AG08395 (cell line): Measurements from ENCODE around the gene GABRG3.

ENCODE experiments used
- DNase-seq: peaks from one replicate; pipeline ENCODE4 v3.0.0; 2012; ENCODE audit warnings: mixed read lengths, low spot score

GABRG3 gene

DNA sequence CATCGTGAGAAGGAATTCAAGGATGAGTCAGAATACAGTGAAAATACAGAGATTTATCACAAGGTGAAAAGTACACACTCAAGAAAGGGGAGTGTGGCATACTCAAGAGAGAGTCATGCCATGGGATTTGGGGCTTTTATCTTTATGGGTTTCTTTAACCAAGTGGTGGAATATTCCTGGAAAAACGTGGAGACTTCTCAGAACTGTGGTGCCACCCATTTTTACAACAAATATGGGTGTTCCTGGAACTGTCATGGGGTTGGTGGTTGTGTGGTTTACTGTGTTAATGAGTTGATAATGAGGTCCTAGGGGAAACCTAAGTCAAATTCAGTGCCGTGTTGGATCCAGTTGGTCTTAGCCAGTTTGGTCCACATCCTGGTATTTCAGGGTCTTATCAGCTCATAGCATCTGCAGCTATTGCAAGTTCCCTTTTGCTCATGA, 497.2 kb downstream of the GABRG3 start:
- DNase-seq: no peak

DNA sequence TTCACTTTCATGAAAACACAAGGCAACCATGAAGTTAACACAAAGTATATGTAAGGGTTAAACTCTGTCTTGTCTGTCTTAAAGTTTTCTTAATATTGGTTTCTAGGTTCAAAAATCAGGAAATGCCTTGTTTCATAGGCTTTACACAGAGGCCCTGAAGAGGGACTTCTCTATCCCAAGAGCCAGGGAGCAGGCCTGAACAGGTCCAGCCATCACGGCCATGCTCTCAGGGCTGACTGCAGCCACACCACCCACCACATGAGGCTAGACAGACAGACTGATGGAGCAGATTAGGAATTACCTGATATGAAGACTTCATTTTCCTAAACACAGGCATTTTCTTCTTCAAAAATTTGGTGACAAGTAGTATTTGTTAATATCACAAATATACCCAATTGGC, 502.9 kb downstream of the GABRG3 start:
- DNase-seq: no peak

DNA sequence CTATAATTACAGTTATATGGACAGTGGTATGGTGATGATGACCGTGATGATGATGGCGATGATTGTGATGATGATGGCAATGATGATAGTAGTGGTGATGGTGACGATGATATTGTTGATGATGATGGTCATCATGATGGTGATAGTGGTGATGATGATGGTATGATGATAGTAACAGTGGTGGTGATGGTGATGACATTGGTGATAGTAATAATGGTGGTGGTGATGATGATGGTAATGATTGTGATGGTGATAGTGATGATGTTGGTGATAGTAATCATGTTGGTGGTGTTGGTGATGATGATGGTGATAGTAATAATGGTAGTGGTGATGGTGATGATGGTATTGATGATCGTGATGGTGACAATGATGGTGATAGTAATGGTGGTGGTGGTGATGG, 504.4 kb downstream of the GABRG3 start:
- no peak for DNase-seq

DNA sequence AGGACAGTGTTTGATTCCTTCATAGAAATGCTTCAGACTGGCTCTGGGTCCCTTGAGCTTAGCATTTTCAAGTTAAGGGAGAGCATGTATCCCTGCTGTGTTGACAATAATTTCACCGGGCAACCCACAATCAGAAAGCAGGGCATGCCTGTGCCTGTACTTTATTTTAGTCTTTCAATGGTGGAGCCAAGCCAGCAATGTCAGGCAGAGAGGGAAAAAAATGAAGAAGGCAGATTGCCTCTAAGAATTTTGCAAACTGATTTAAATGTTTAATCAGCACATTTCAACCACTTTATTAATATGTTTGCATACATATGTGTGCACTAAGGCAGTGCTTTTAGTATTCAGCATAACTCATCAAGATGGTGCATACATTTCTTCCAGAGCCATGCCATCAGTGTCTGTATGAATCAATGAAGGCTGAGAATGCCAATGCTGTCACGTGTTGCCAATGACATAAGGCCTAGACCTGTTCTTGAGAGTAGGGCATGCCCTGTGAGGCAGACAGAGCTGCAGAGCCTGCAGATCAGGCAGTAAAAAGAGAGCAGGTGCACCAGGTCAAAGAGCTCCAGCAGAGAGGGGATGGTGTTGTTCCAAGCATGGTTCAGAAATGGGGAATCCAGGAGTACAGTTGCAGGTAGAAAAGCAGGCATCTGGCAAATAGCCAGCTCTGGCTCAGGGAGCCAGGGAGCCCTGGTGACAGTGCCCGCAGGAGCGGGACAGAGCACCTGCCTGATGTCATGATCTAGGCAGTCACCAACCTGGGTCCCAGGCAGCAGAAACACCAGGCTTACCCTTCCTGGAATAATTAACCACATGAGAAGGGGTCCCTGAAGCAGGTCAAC, 508.5 kb downstream of the GABRG3 start:
- no peak for DNase-seq

DNA sequence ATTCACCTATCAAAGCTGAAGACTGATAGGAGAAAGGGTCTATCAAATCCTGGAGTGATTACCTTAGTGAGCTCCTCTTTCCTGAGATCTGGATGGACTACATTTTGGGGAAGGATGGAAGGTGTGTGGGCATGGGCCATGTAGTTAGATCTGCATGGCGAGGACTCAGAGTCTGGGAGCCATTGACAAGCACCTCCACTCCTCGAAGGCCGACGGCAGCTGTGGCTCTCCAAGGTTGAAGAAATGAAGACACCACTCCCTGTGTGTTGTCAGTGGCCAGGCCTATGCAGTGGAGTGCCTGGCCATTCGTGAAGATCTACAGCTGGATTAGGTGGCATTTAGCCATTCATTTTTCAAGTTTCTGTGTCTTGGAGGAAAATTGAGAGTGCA, 509.2 kb downstream of the GABRG3 start:
- no peak for DNase-seq

DNA sequence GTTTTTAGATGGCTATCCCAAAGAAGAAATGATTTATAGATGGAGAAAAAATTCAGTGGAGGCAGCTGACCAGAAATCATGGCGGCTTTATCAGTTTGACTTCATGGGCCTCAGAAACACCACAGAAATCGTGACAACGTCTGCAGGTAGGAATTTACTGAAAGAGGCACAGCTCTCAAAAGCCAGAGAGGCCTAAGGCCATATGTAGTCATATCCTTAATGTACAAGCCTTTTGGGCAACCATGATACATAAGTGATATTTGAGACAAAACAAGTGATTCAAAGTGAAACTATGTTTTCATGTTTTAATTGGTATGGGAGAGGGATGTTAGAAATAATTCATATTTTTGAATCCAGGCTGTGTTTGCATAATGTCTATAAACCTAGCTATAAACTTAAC, 509.7 kb downstream of the GABRG3 start:
- no peak for DNase-seq

DNA sequence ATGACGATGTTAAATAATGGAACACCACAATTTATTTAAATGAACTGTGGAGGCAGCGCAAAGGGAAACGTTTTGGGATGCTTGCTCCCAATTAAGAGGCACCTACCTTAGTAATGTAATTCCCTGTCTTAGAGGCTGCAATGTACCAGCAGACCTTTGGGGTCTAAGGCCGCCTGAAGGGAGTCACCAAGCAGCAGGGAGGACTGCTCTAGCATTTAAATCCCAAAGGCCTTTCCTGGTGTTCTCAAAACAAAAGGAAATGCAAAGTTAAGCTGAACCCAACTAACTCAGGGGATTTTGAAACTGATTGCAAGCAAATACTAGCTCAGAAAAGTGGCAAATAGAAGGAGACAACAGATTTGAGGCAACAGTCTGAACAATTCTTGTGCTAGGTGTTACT, 510.8 kb downstream of the GABRG3 start:
- no peak for DNase-seq

DNA sequence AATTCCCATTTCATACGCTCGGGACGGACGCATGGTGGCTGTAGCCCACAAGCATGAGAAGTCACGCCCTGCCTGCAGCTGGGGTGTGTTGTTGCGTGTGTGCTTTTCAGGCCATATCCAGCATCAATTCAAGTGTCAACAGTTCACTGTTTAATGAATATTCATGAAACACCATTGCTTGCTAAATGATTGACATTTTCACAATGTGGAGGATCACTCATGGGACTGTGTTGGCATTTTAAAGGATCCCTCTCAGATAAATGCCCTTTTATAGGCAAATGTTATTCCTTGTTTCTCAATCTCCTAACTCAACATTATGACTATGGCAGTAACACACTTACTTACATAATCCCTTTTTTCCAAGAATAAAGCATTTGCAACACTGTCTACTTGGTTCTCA, 511.3 kb downstream of the GABRG3 start:
- no peak for DNase-seq

DNA sequence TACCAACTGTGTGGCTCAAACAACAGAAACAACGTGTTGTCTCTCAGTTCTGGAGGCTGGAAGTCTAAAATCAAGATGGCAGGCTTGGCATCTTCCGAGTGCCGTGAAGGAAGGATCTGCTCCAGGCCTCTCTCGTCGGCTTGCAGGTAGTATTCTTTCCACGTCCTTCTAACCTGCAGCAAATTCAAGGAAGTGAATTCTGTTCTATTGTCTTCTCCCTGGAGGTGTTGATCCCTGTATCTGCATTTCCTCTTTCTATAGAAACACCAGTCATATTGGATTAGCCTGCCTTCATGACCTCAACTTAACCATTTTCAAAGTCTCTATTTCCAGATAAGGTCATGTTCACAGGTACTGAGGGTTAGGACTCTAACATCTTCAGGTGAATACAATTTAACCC, 512.1 kb downstream of the GABRG3 start:
- DNase-seq: no peak

DNA sequence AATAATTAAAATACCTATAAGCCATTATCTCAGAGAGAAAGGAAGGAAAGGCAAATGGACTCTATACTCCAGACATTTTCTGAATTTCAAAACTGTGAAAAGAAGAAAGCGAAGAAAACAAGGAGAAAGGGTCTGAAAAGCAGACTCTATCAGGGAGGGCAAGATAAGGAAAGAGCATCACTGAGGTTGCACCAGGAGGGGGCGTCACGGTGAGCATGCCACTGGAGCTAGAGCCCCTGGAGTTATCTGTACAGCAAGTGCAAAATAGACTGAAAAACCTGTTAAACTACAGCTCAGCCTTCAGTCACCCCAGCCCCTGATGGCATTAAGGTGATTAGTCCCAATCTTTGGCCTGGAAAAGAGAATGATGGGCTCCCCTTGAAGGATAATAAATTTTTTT, 514.3 kb downstream of the GABRG3 start:
- no peak for DNase-seq

DNA sequence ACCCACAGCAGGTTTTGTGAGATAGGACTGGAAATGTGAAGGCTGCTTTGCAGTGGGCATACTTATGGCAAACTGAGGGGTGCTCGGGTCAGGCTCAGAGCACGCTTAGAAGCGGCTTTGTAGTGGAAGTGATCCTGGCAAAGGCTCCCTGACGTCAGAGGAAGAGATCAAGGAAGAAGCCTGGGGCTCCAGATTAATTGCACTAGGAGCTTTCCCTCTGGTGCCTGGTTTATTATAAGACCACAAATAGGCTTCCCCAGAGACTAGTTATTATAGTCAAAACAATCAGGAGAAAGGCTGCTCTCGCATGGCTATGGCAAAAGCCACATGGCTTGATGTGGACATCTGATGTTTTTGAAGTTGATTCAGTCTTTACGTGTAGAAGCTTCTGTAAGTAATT, 515.1 kb downstream of the GABRG3 start:
- no peak for DNase-seq

DNA sequence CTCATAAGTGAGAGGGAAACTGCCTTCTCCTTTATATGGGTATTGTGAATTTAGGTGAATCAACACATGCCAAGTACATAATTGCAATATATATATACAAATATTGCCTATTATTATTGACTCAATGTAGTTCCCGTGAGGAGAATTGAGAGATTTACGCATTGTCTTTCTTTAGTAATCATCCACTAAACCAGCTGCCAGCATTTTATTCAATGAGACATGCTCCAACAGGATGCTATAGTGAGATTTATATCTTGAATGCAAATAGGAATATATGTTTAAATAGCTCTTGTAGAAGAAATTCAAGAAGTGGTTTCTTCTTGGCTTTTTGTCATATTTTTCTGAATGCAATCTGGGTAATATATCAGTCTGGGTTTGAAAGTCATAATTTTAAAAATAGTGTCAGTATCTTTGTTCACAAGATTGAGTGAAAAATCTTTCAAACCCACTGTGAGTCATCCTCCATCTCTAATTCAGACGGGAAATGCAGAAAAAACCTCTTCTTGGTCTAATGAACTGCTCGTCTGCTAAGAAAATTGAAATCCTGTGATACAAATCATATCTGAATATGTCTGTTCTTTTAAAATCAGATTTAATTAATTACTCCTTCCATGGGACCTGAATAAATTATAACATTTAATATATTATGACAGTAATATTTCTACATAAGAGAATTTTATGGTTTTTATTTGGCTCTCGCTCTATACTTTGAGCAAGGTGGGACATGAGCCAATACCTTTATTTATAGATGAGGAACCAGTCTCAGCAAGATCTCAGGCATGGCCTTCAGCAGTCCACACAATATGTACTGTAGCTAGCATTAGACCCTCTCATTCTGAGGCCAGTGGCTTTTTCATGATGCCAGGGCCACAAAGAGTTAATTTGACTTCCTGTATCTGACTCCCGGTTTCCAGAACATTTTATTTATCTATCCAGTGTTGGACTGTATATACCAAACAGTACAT, 516.0 kb downstream of the GABRG3 start:
- DNase-seq: no peak

DNA sequence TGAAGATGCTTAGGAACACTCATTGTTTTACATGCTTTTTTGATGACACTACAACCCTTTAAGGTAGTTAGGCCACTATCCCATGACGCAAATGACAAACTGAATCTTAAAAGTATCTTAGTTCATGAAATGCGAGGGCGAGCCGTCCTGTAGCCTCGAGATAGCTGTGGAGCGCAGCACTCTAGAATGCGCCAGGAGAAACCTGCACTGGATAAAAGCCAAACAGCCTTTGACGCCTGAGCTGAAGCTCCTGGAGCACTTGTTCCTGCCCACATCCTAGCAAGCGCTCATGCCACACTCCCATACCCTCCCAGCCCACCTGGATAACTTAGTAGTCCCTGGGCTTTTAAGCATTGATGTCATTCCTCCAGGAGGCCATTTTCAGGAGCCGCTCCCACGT, 516.9 kb downstream of the GABRG3 start:
- DNase-seq: no peak

DNA sequence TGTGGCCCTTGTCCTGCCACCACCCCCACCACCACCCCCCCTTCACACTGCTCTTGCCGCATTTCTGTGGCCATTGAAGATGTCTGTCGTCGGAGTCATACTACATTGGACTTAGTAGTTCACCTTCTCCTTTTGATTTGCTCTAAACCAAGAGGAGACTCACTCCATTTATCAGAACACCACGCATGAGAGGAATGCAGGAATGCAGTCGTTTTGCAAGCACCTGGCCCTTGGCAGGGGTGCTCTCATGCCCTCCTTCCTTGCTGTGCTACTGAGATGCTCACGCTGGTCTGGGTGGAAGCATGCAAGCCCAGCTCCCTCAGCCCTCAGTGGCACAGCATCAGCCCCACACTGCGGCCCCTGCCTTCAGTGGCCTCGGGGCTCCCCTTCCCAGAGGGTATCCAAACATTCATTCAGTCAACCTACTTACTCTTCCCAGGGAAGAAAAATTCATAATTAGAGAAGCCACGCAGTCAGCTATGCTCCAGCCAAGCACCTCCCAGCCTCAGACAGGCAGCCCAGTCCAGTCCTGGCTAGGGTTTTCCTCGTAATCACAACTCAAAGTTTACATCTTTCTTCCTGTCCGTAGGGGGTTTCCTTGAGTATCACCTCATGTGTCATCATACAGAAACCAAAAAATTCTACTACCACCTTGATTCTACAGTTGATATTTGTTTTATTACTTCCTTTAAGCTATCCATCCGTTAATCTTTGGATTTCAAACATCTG, 520.0 kb downstream of the GABRG3 start:
- no peak for DNase-seq

DNA sequence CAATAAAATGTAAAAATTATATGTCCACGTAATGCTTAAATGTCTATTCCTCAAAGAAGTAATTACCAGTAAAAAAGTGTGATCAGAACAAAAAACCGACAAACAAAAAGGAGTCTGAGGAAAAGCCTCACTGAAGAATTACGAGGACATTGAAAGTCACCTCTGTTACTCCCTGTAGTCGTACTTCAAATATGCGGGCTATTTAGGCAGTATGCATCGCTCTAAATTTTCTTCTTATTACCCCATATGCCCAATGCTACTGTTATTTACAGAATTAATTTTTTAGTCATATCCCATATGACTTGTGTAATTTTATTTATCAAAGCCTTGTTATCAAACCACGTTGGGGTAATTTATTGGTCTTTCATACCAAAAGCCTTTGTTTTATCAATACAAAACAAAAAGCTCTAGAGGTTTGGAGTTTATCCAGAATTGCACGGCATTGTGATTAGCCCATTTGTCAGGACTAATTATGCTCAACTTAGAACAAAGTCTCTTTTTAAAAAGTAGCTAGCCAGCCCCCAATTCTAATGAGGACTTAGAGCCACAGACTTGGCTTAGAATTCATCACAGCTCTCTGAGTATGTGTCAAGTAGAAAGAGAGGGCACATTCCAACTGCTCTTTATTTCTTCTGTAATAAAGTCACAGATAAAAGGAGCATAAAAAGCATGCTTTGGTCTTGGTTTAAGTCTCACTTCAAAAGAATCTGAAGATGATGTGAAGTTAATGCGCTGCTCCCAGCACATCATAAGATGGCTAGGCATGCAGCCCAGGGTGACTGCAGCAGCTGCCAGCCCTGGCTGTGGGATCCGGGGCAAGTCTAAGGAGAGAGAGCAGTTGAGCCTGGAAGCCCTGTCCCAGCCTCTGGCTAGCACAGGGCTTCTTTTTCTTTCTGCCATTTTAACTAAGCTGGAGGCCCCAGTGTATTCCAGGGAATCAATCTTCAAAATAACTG, 521.0 kb downstream of the GABRG3 start:
- peak; percentile 68 for DNase-seq

DNA sequence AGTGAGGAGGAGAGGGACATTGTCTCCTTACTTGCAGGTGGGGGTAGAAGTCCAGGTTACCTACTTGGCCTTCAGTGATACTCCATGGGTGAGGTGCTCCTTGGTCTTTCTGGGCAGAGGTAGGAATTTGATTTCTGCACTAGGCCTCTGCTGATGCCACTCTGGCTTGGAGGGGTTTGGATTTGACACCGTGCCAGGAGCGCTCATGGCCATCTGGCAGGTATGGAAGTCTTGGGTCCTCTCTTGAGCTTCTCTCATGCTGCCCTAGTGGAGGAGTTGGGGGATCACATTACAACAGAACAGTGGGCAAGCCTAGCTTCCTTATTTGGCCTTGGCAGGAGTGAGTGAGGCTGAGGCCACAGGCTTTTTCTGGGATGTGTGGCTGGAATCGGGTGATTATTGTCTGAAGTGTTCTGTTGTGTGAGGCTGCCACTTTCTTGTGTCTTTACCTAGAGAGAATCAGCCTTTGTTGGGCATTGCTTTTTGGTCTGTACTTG, 525.0 kb downstream of the GABRG3 start:
- DNase-seq: no peak

DNA sequence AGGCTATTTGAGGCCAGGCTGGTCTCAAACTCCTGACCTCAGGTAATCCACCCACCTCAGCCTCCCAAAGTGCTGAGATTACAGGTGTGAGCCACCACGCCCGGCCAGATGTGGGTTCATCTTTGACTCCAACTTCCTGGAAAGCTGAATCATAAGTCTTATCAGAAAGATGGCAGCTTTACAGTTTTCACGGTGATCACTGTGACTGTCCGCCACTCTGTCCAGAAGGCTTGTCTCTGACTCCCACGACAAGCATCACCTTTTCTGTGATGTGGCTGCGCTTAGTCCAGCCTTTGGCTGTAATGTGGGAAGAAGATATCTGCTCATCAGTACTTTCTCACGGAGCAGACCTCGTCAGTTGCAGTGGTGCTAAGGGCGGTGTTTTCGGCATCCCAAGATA, 527.7 kb downstream of the GABRG3 start:
- DNase-seq: no peak

DNA sequence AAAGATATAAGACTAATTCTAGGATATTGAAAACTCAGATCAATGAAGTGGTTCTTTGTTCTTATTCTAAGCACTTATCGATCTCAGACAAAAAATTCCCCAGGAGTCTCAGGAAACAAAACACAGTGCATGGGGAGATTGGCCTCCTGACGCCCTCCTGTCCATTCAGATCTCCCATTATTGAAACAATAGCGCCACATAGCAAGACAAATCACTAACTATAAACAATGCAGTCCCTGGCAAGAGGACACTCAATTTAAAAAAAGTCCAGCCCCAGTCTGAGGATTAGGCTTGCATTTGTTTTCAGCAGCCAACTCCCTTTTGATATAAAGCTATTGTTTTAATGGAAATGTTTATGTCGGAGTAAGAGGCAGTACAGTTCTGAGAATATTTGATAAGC, 528.2 kb downstream of the GABRG3 start:
- DNase-seq: no peak

DNA sequence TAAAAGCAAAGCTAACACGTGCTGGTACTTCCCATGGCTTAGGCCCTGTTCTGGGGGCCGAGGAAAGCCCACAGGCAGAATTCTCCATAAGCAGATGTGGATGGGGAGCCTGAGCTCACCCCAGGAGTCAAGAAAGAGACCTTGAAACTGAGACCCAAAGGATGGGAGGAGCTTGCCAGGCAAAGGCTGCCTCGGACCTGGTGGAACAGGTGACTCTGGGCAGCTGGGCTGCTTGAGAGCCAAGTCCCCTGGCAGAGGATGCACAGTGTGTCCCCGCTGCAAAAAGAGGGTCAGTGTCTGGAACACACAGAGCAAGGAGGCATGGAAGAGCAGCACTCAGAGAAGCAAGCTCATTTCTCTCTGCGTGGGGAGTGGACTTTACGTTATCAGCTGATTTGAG, 528.7 kb downstream of the GABRG3 start:
- DNase-seq: no peak

DNA sequence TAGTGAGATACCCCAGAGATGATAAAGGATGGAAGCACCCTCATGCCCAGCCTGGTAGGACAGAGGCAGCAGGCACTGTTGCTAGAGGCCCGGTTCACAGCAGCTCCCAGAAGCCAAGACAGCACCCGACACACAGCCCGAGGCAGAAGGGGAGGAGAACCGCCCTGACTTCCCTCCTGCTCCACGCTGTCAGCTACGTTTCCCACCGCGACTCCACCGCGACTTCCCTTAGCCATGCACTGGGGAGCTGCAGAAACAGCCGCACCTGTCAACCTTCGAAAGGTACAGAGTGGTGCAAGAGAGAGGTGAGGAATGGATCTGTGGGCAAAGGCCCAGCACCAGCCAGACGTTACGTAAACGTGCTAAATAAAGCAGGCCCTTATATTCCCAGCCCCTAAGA, 529.2 kb downstream of the GABRG3 start:
- DNase-seq: no peak

DNA sequence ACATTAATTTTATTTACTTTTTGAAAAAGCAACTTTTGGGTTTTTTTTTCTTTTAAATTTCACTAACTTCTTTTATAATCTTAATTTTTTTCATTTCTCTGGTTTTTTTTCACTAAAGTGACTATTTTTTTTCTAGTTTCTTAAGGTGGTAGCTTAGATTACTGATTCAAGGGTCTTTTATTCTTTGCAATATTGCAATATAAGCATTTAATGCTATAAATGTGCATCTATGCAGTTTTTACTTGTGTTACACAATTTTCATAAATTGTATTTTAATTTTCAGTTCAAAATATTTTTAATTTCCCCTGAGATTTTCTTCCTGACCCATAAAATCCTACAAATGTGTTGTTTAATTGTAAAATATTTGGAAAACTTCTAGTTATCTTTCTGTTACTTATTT, 535.8 kb downstream of the GABRG3 start:
- DNase-seq: no peak
